ENCODE data around the gene DYNLRB1.
"Not testable (repeated sequence)": the region's sequence is repeated elsewhere in the genome, so short reads cannot be mapped to it uniquely, and the experiment has no call there.

The DYNLRB1 gene

GRCh38 chr20:34512266-34512954 lies 3.8 kb upstream of the DYNLRB1 start:
- DNase-seq = no peak

- no peak for DNase-seq
Measured at GRCh38 chr20:34512955-34513419, 3.2 kb upstream of the DYNLRB1 start.

- not testable (repeated sequence) for DNase-seq
Measured at GRCh38 chr20:34514034-34514433, 2.2 kb upstream of the DYNLRB1 start.

GRCh38 chr20:34514897-34515483 lies 1.2 kb upstream of the DYNLRB1 start:
- DNase-seq = no peak

- peak; percentile 31 for DNase-seq
Measured at GRCh38 chr20:34515484-34516246, 557 bp upstream of the DYNLRB1 start.

- no peak for DNase-seq
Measured at GRCh38 chr20:34517114-34517505, 888 bp downstream of the DYNLRB1 start.

GRCh38 chr20:34518863-34519262 lies 2.6 kb downstream of the DYNLRB1 start:
- DNase-seq = not testable (repeated sequence)

GRCh38 chr20:34519841-34520240 lies 3.6 kb downstream of the DYNLRB1 start:
- DNase-seq = not testable (repeated sequence)

GRCh38 chr20:34522969-34523871 lies 7.0 kb downstream of the DYNLRB1 start:
- DNase-seq = peak; percentile 37

GRCh38 chr20:34524426-34524825 lies 8.2 kb downstream of the DYNLRB1 start:
- DNase-seq = no peak

GRCh38 chr20:34525342-34525708 lies 9.1 kb downstream of the DYNLRB1 start:
- DNase-seq = no peak

- DNase-seq = no peak
Measured at GRCh38 chr20:34525709-34526416, 9.6 kb downstream of the DYNLRB1 start.

- no peak for DNase-seq
Measured at GRCh38 chr20:34526466-34526865, 10.2 kb downstream of the DYNLRB1 start.

GRCh38 chr20:34527016-34527415 lies 10.8 kb downstream of the DYNLRB1 start:
- DNase-seq = no peak

- DNase-seq = no peak
Measured at GRCh38 chr20:34528921-34529297, 12.7 kb downstream of the DYNLRB1 start.

GRCh38 chr20:34529742-34530141 lies 13.5 kb downstream of the DYNLRB1 start:
- DNase-seq = no peak

GRCh38 chr20:34530342-34530741 lies 14.1 kb downstream of the DYNLRB1 start:
- DNase-seq = no peak

GRCh38 chr20:34531608-34532265 lies 15.5 kb downstream of the DYNLRB1 start:
- no peak for DNase-seq

- no peak for DNase-seq
Measured at GRCh38 chr20:34532320-34532719, 16.1 kb downstream of the DYNLRB1 start.

- no peak for DNase-seq
Measured at GRCh38 chr20:34532756-34533155, 16.5 kb downstream of the DYNLRB1 start.

- DNase-seq = no peak
Measured at GRCh38 chr20:34534391-34535165, 18.4 kb downstream of the DYNLRB1 start.

All from NCI-H1694 (cell line).